H9 (cell line): ENCODE measurements around the gene SMIM1. TPM values are rescaled to one million over a fixed set of nuclear protein-coding genes. Genes with fewer than 3 reads are reported as not detected.
"Not testable (repeated sequence)": the region's sequence is repeated elsewhere in the genome, so short reads cannot be mapped to it uniquely, and the experiment has no call there.

Source experiments
- DNase-seq: peaks from one replicate; pipeline ENCODE4 v3.0.0-alpha.2; 2017
- H2AFZ ChIP-seq: one replicate; pipeline ENCODE4 v1.6.1; 2013; ENCODE audit warnings: mild to moderate bottlenecking, low read length, control low read depth, moderate library complexity
- H2AK5ac ChIP-seq: 2 replicates; pipeline ENCODE4 v1.6.1; 2013; ENCODE audit warnings: low read length, control low read depth, mixed read lengths; ENCODE audit not compliant: insufficient read length
- H2BK120ac ChIP-seq: one replicate; pipeline ENCODE4 v1.6.1; 2013; ENCODE audit warnings: low read depth, mild to moderate bottlenecking, low read length, control low read depth, inconsistent platforms; ENCODE audit not compliant: poor library complexity, severe bottlenecking
- H2BK12ac ChIP-seq: 2 replicates; pipeline ENCODE4 v1.6.1; 2013; ENCODE audit warnings: low read length, control low read depth, mixed read lengths, low read depth; ENCODE audit not compliant: insufficient read length
- H2BK15ac ChIP-seq: 2 replicates; pipeline ENCODE4 v1.6.1; 2013; ENCODE audit warnings: low read depth, low read length, control low read depth
- H2BK20ac ChIP-seq: one replicate; pipeline ENCODE4 v1.6.1; 2013; ENCODE audit warnings: low read depth, mild to moderate bottlenecking, low read length, control low read depth, inconsistent platforms; ENCODE audit not compliant: poor library complexity, severe bottlenecking
- H2BK5ac ChIP-seq: 2 replicates; pipeline ENCODE4 v1.6.1; 2013; ENCODE audit warnings: low read length, control low read depth, mixed read lengths; ENCODE audit not compliant: insufficient read length
- H3K14ac ChIP-seq: 2 replicates; pipeline ENCODE4 v1.6.1; 2013; ENCODE audit warnings: low read length, control low read depth; ENCODE audit not compliant: insufficient read depth
- H3K18ac ChIP-seq: 2 replicates; pipeline ENCODE4 v1.6.1; 2013; ENCODE audit warnings: low read depth, mild to moderate bottlenecking, mixed read lengths, low read length, control low read depth; ENCODE audit not compliant: insufficient read length
- H3K23ac ChIP-seq: 2 replicates; pipeline ENCODE4 v1.6.1; 2013; ENCODE audit warnings: low read length, control low read depth, mixed read lengths, low read depth; ENCODE audit not compliant: insufficient read length
- H3K23me2 ChIP-seq: 2 replicates; pipeline ENCODE4 v1.6.1; 2013; ENCODE audit warnings: low read depth, mild to moderate bottlenecking, mixed read lengths, low read length, control low read depth; ENCODE audit not compliant: insufficient read length, poor library complexity, severe bottlenecking
- H3K27ac ChIP-seq: 2 replicates; pipeline ENCODE4 v1.5.1; 2013; ENCODE audit warnings: low read length, control low read depth, mixed read lengths, low read depth; ENCODE audit not compliant: insufficient read length
- H3K27me3 ChIP-seq: 2 replicates; pipeline ENCODE4 v1.6.1; 2013; ENCODE audit warnings: low read length, control low read depth, inconsistent platforms; ENCODE audit not compliant: insufficient read depth
- H3K4ac ChIP-seq: 2 replicates; pipeline ENCODE4 v1.6.1; 2013; ENCODE audit warnings: low read depth, mild to moderate bottlenecking, control low read depth, inconsistent platforms, low read length, moderate library complexity
- H3K4me1 ChIP-seq: 2 replicates; pipeline ENCODE4 v1.6.1; 2013; ENCODE audit warnings: low read length, control low read depth, inconsistent platforms; ENCODE audit not compliant: insufficient read depth
- H3K4me2 ChIP-seq: 2 replicates; pipeline ENCODE4 v1.6.1; 2013; ENCODE audit warnings: low read length, control low read depth, mixed read lengths; ENCODE audit not compliant: insufficient read length, insufficient read depth
- H3K56ac ChIP-seq: 2 replicates; pipeline ENCODE4 v1.6.1; 2013; ENCODE audit warnings: low read depth, mild to moderate bottlenecking, mixed read lengths, low read length, control low read depth; ENCODE audit not compliant: insufficient read length
- H3K79me1 ChIP-seq: 2 replicates; pipeline ENCODE4 v1.6.1; 2013; ENCODE audit warnings: low read depth, mild to moderate bottlenecking, moderate library complexity, low read length, control low read depth, inconsistent platforms; ENCODE audit not compliant: insufficient read depth, poor library complexity, severe bottlenecking
- H3K79me2 ChIP-seq: 2 replicates; pipeline ENCODE4 v1.6.1; 2013; ENCODE audit warnings: low read length, control low read depth, inconsistent platforms; ENCODE audit not compliant: insufficient read depth
- H3K9ac ChIP-seq: 2 replicates; pipeline ENCODE4 v1.6.1; 2013; ENCODE audit warnings: low read length, control low read depth, mixed read lengths; ENCODE audit not compliant: insufficient read length; ENCODE audit errors: extremely low read depth
- H3K9me3 ChIP-seq: one replicate; pipeline ENCODE4 v1.6.1; 2013; ENCODE audit warnings: low read depth, low read length, inconsistent platforms; ENCODE audit not compliant: control insufficient read depth
- H3T11ph ChIP-seq: one replicate; pipeline ENCODE4 v1.6.1; 2013; ENCODE audit warnings: mild to moderate bottlenecking, low read length, control low read depth, inconsistent platforms
- H4K20me1 ChIP-seq: one replicate; pipeline ENCODE4 v1.6.1; 2013; ENCODE audit not compliant: control insufficient read depth, insufficient read length, insufficient read depth
- H4K5ac ChIP-seq: 2 replicates; pipeline ENCODE4 v1.6.1; 2013; ENCODE audit warnings: low read depth, mild to moderate bottlenecking, mixed read lengths, low read length, control low read depth; ENCODE audit not compliant: insufficient read length
- H4K8ac ChIP-seq: replicated peaks from 2 replicates; pipeline ENCODE4 v1.6.1; 2013; ENCODE audit warnings: low read length, control low read depth, mixed read lengths, low read depth; ENCODE audit not compliant: insufficient read length
- H4K91ac ChIP-seq: 2 replicates; pipeline ENCODE4 v1.6.1; 2013; ENCODE audit warnings: low read depth, mild to moderate bottlenecking, moderate library complexity, mixed read lengths, low read length, control low read depth; ENCODE audit not compliant: insufficient read length
- H3K27ac Mint-ChIP-seq, 3 experiments: 2 replicates in 2 of 3; 3 replicates in 1 of 3; pipeline ENCODE4 v1.8.0; 2020 to 2021; ENCODE audit warnings: mixed read lengths in 3 of 3, mild to moderate bottlenecking in 1 of 3, moderate library complexity in 1 of 3
- H3K27me3 Mint-ChIP-seq: 2 replicates; pipeline ENCODE4 v1.8.0; 2021; ENCODE audit warnings: low read depth, mild to moderate bottlenecking, moderate library complexity, mixed read lengths
- H3K36me3 Mint-ChIP-seq, 3 experiments: 2 replicates in 2 of 3; 3 replicates in 1 of 3; pipeline ENCODE4 v1.8.0; 2020 to 2021; ENCODE audit warnings: low read depth in 3 of 3, mixed read lengths in 3 of 3; ENCODE audit not compliant: insufficient read depth in 1 of 3
- H3K4me1 Mint-ChIP-seq, 2 experiments: 2 replicates each; pipeline ENCODE4 v1.8.0; 2020; ENCODE audit warnings: mixed read lengths in 2 of 2
- H3K4me3 Mint-ChIP-seq, 2 experiments: 2 replicates in 1 of 2; 3 replicates in 1 of 2; pipeline ENCODE4 v1.8.0; 2020 to 2021; ENCODE audit warnings: mild to moderate bottlenecking in 2 of 2, mixed read lengths in 2 of 2, moderate library complexity in 1 of 2
- H3K9me3 Mint-ChIP-seq, 2 experiments: 2 replicates in 1 of 2; 3 replicates in 1 of 2; pipeline ENCODE4 v1.8.0; 2020; ENCODE audit warnings: mild to moderate bottlenecking in 2 of 2, mixed read lengths in 2 of 2, moderate library complexity in 1 of 2
- CTCF ChIP-seq: fragments of 200-600 bp; sonication (generic); conservative IDR thresholded peaks from 3 replicates; pipeline ENCODE4 v1.8.0; 2021; ENCODE audit warnings: antibody characterized with exemption, mild to moderate bottlenecking
- WGBS: extraction: QIAGEN DNeasy Blood & Tissue Kit; methylation state at CpG from one replicate; pipeline ENCODE4 v1.1.7; 2013; ENCODE audit warnings: missing lambda C conversion rate, low lambda C conversion rate, mixed read lengths; ENCODE audit not compliant: insufficient read length; ENCODE audit errors: extremely low coverage; 5-methylcytosine and 5-hydroxymethylcytosine counted together
- total RNA-seq: library from RNA; stranded (reverse); gene quantifications from 2 replicates; pipeline ENCODE4 v1.2.1, GENCODE V29; 2021

SMIM1 gene
- total RNA-seq, 1 experiment from 2014 or later = 5.3 TPM

DNA sequence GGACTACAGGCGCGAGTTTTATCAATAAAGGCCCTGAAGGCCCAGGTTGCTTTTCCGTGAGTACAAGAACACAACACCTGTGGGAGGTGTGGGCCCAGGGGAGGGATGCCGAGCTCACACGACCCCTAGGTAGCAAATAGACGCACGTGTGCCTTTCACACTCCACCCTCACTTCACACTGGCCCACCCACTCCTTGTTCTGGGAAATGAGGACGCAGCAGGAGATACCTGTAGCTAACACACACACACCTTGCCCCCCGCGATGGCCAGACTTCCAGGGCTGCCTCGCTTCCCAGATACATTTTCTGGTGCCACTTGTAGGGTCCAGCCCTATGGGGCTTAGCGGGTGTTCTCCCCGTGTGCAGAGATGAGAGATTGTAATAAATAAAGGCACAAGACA, 24.6 kb upstream of the SMIM1 start:
- H3K36me3 Mint-ChIP-seq = peaks cover 13 to 20% (median 17%) of the 10 kb centered on the region in 3 experiments; a peak in 6 of 7 replicates
- no peak for DNase-seq
- H3T11ph ChIP-seq = no peak overlapping the region
- H3K79me1 ChIP-seq = no peaks in the 10 kb centered on the region
- no peak overlapping the region for H2BK5ac ChIP-seq
- H3K4ac ChIP-seq = no peak overlapping the region
- no peak overlapping the region for H3K23ac ChIP-seq
- no peaks in the 10 kb centered on the region for H3K9me3 ChIP-seq
- H4K20me1 ChIP-seq = peaks cover 3% of the 10 kb centered on the region
- H3K4me1 Mint-ChIP-seq = peaks cover 18 to 19% of the 10 kb centered on the region in 2 experiments
- H2BK120ac ChIP-seq = no peak overlapping the region
- H3K23me2 ChIP-seq = peaks cover 11% of the 10 kb centered on the region
- H3K4me3 Mint-ChIP-seq = peak overlapping the region; percentile 25 to 95; a peak in 4 of 5 replicates
- H2BK20ac ChIP-seq = no peak overlapping the region
- no peak for TF ChIP-seq CTCF
- no peak overlapping the region for H2AFZ ChIP-seq
- H3K27me3 ChIP-seq = no peaks in the 10 kb centered on the region; the same call in 1 of the 2 replicates
- H4K91ac ChIP-seq = no peak overlapping the region
- no peak overlapping the region for H4K5ac ChIP-seq
- H3K4me2 ChIP-seq = no peak overlapping the region
- no peak overlapping the region for H3K9ac ChIP-seq
- no CpG with 5 or more reads among the region's 13 CpGs for WGBS
- no peak overlapping the region for H2BK12ac ChIP-seq
- H4K8ac ChIP-seq = no peak overlapping the region
- H3K56ac ChIP-seq = no peak overlapping the region
- H3K27me3 Mint-ChIP-seq = peaks cover 25% of the 10 kb centered on the region
- H3K14ac ChIP-seq = no peak overlapping the region; the same call in 1 of the 2 replicates
- no peak overlapping the region for H2BK15ac ChIP-seq
- no peak overlapping the region for H2AK5ac ChIP-seq
- H3K79me2 ChIP-seq = peaks cover 2% of the 10 kb centered on the region; the same call in 1 of the 2 replicates
- H3K27ac Mint-ChIP-seq = no peak overlapping the region
- no peaks in the 10 kb centered on the region for H3K9me3 Mint-ChIP-seq
- peaks cover 5% of the 10 kb centered on the region; the same call in 1 of the 2 replicates for H3K4me1 ChIP-seq
- H3K27ac ChIP-seq = no peak overlapping the region
- no peak overlapping the region for H3K18ac ChIP-seq

GRCh38 chr1:3748316-3748900, 24.1 kb upstream of the SMIM1 start:
- H3K9ac ChIP-seq, H3K23ac ChIP-seq, H3K4me1 ChIP-seq, H3K27me3 ChIP-seq, H3K18ac ChIP-seq, H2BK12ac ChIP-seq, H3K4me2 ChIP-seq, DNase-seq, H2AFZ ChIP-seq, H2BK20ac ChIP-seq, H4K5ac ChIP-seq, H3K9me3 Mint-ChIP-seq, H3T11ph ChIP-seq, H3K9me3 ChIP-seq, H3K79me2 ChIP-seq, H3K14ac ChIP-seq, H2BK5ac ChIP-seq, H3K56ac ChIP-seq, H4K91ac ChIP-seq, H4K8ac ChIP-seq, H3K27ac ChIP-seq, H2BK15ac ChIP-seq, H3K4ac ChIP-seq, H2AK5ac ChIP-seq, H3K79me1 ChIP-seq, H2BK120ac ChIP-seq, H4K20me1 ChIP-seq: not testable (repeated sequence)
- peaks cover 11% of the 10 kb centered on the region for H3K23me2 ChIP-seq
- Mint-ChIP-seq H3K27ac (peak overlapping the region in 1 of 3 experiments; percentile 46; a peak in 1 of 7 replicates), H3K27me3 (peaks cover 25% of the 10 kb centered on the region), H3K4me3 (0 out of 5 replicates have a peak overlapping the region, but pooled peaks of 1 of the 2 experiments have one; percentile 95), H3K36me3 (peaks cover 11 to 14% (median 12%) of the 10 kb centered on the region in 3 experiments; a peak in 6 of 7 replicates), H3K4me1 (peaks cover 18 to 19% of the 10 kb centered on the region in 2 experiments)
- no CpG with 5 or more reads among the region's 15 CpGs for WGBS
